Measurements from ENCODE around the gene PARN. TPM values are rescaled to one million over a fixed set of nuclear protein-coding genes. Genes with fewer than 3 reads are reported as not detected.
"Not testable (repeated sequence)": the region's sequence is repeated elsewhere in the genome, so short reads cannot be mapped to it uniquely, and the experiment has no call there.

The PARN gene
- total and polyA plus RNA-seq, 4 donors: 12.3 to 44.4 (median 25.2) TPM

DNA sequence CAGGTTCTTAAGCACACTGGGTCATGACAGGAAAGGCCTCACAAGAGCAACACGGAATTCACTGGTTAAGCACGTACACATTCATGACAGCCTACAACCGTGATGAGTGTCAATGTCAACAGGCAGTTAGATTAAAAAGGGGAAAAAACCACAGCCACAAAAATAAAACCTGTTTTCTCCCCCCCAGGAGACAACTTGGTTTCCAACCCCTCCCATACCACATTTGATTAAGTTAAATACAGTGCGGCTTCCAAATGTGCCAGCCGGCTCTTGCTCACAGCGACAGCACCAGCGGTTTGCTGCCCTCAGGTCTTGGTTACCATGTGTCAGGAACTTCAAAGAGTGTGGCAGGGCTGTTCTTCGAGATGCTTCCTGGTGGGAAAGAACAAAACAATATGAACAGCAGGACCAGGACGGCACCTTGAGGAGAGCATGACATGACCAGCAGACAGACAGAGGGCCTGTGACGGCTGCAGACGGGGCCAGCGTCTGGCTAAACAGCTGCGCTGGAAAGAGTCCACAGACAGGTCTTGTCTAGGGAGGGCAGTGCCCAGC is 193.6 kb downstream of the PARN start:
- H3K36me3 ChIP-seq (ENCODE audit: control insufficient read depth in 4 of 4, insufficient read depth in 4 of 4, low read length in 4 of 4): peaks cover 0 to 9% (median 0%) of the 10 kb centered on the region in 4 donors
- H3K9ac ChIP-seq (ENCODE audit: insufficient read depth in 1 of 2, low read length in 2 of 2): no peak overlapping the region
- DNase-seq (no peak), ATAC-seq (ENCODE audit: insufficient read depth, low FRiP score) (no peak)
- H3K27me3 ChIP-seq (ENCODE audit: control insufficient read depth in 3 of 3, insufficient read depth in 3 of 3, low read length in 2 of 3): no peaks in the 10 kb centered on the region
- no peak overlapping the region for H3K4me3 ChIP-seq
- TF ChIP-seq, protein P1, sequence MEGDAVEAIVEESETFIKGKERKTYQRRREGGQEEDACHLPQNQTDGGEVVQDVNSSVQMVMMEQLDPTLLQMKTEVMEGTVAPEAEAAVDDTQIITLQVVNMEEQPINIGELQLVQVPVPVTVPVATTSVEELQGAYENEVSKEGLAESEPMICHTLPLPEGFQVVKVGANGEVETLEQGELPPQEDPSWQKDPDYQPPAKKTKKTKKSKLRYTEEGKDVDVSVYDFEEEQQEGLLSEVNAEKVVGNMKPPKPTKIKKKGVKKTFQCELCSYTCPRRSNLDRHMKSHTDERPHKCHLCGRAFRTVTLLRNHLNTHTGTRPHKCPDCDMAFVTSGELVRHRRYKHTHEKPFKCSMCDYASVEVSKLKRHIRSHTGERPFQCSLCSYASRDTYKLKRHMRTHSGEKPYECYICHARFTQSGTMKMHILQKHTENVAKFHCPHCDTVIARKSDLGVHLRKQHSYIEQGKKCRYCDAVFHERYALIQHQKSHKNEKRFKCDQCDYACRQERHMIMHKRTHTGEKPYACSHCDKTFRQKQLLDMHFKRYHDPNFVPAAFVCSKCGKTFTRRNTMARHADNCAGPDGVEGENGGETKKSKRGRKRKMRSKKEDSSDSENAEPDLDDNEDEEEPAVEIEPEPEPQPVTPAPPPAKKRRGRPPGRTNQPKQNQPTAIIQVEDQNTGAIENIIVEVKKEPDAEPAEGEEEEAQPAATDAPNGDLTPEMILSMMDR (IDR thresholded peaks at IDR 0.05; ENCODE audit: control extremely low read depth, extremely low read depth): no peak
- H3K9me3 ChIP-seq (ENCODE audit: control insufficient read depth in 4 of 4, insufficient read depth in 3 of 4, low read length in 3 of 4): no peaks in the 10 kb centered on the region
- H3K4me1 ChIP-seq (ENCODE audit: control insufficient read depth in 5 of 5, insufficient read depth in 5 of 5, low read length in 5 of 5): no peaks in the 10 kb centered on the region
- 79 to 93% methylated on average over 13 of the region's 13 CpGs for WGBS, 2 donors
- H3K27ac ChIP-seq (ENCODE audit: low read depth in 1 of 2, low read length in 1 of 2): no peak overlapping the region

DNA sequence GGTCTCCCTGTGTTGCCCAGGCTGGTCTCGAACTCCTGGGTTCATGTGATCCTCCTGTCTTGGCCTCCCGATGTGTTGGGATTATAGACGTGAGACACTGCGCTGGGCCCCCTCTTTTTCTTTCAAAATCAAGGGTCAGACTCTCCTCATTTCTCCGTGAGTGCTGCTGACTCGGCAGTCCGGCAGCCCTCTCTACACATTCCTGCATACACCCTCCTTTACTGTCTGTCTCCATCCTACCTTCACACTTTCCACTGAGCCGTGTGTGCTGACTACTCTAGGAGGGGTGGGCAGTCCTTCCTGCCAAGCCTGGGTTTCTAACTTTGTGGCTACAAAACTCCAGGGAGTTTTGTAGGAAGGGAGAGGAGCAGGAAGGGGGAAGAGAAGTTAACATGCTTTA is 195.2 kb downstream of the PARN start:
- TF ChIP-seq, protein P1 (IDR thresholded peaks at IDR 0.05; ENCODE audit: control extremely low read depth, extremely low read depth): no peak
- Histone ChIP-seq H3K4me3 (no peak overlapping the region), H3K27me3 (ENCODE audit: control insufficient read depth in 3 of 3, insufficient read depth in 3 of 3, low read length in 2 of 3) (no peaks in the 10 kb centered on the region), H3K36me3 (ENCODE audit: control insufficient read depth in 4 of 4, insufficient read depth in 4 of 4, low read length in 4 of 4) (peaks cover 0 to 6% (median 0%) of the 10 kb centered on the region in 4 donors), H3K9me3 (ENCODE audit: control insufficient read depth in 4 of 4, insufficient read depth in 3 of 4, low read length in 3 of 4) (no peaks in the 10 kb centered on the region), H3K4me1 (ENCODE audit: control insufficient read depth in 5 of 5, insufficient read depth in 5 of 5, low read length in 5 of 5) (no peaks in the 10 kb centered on the region), H3K9ac (ENCODE audit: insufficient read depth in 1 of 2, low read length in 2 of 2) (no peak overlapping the region), H3K27ac (ENCODE audit: low read depth in 1 of 2, low read length in 1 of 2) (no peak overlapping the region)
- DNase-seq: no peak
- 93 to 95% methylated on average over 8 of the region's 8 CpGs for WGBS, 2 donors
- no peak for ATAC-seq (ENCODE audit: insufficient read depth, low FRiP score)

DNA sequence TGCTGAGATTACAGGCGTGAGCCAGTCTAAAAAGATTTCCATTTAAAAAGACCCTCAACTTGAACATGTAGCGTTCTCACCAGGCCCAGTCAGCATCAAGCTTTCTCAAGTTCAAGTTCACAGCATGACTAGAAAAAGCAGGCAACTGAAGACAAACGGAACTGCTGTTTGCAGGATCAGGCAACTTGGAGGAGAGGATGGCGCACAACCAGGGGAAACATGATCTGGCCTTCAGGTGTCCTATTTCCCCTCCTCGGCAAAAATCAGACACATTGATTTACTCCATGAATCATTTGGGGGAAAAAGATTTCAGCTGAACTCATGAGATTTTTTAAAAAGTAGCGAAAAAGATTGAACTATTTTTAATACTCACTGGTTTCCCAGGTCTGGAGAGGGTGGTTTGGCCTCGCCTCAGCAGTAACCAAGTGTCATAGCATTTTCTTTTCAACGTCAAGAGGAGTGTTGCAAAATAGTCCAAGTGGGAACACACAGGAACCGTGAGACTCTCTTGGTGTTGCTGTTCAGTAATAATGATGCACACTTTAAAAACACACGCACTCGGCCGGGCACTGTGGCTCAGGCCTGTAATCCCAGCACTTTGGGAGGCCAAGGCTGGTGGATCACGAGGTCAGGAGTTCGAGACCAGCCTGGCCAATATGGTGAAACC is 201.0 kb downstream of the PARN start:
- H3K9me3 ChIP-seq (ENCODE audit: control insufficient read depth in 4 of 4, insufficient read depth in 3 of 4, low read length in 3 of 4); H3K4me1 ChIP-seq (ENCODE audit: control insufficient read depth in 5 of 5, insufficient read depth in 5 of 5, low read length in 5 of 5); H3K27ac ChIP-seq (ENCODE audit: low read depth in 1 of 2, low read length in 1 of 2); H3K27me3 ChIP-seq (ENCODE audit: control insufficient read depth in 3 of 3, insufficient read depth in 3 of 3, low read length in 2 of 3); H3K36me3 ChIP-seq (ENCODE audit: control insufficient read depth in 4 of 4, insufficient read depth in 4 of 4, low read length in 4 of 4); DNase-seq; H3K4me3 ChIP-seq; H3K9ac ChIP-seq (ENCODE audit: insufficient read depth in 1 of 2, low read length in 2 of 2); ATAC-seq (ENCODE audit: insufficient read depth, low FRiP score): not testable (repeated sequence)
- 82 to 90% methylated on average over 14 of the region's 14 CpGs for WGBS, 2 donors

DNA sequence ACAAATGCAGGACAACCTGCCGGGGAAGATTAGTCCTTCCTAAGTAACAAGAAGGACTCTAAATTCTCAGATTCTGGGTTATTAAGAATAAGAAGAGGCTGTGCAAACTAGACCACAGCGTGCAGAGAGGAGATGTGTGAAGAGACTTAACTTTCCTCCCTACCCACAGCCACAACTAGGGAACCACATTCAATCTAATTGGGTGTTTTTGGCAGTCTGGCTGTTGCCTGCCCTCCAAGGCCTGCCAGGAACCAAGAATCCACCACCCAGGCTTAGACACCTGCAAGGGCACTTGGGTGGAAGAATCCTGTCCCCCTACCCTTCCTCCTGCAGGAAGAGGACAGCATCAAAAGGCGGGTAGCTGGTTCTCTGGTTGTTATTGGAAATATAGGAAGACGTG is 202.0 kb downstream of the PARN start:
- TF ChIP-seq, protein P1 (IDR thresholded peaks at IDR 0.05; ENCODE audit: control extremely low read depth, extremely low read depth): no peak
- WGBS, 2 donors: 82 to 97% methylated on average over 4 of the region's 4 CpGs
- Histone ChIP-seq H3K27me3 (ENCODE audit: control insufficient read depth in 3 of 3, insufficient read depth in 3 of 3, low read length in 2 of 3) (no peaks in the 10 kb centered on the region), H3K9me3 (ENCODE audit: control insufficient read depth in 4 of 4, insufficient read depth in 3 of 4, low read length in 3 of 4) (no peaks in the 10 kb centered on the region), H3K4me1 (ENCODE audit: control insufficient read depth in 5 of 5, insufficient read depth in 5 of 5, low read length in 5 of 5) (peaks cover 0 to 6% (median 0%) of the 10 kb centered on the region in 5 donors), H3K4me3 (no peak overlapping the region), H3K36me3 (ENCODE audit: control insufficient read depth in 4 of 4, insufficient read depth in 4 of 4, low read length in 4 of 4) (peaks cover 0 to 1% (median 0%) of the 10 kb centered on the region in 4 donors), H3K27ac (ENCODE audit: low read depth in 1 of 2, low read length in 1 of 2) (no peak overlapping the region), H3K9ac (ENCODE audit: insufficient read depth in 1 of 2, low read length in 2 of 2) (no peak overlapping the region)
- DNase-seq (no peak), ATAC-seq (ENCODE audit: insufficient read depth, low FRiP score) (no peak)

Data from lung (tissue), 12 donors.